H1 (cell line): ENCODE data around the gene CBR4. TPM values are rescaled to one million over a fixed set of nuclear protein-coding genes. Genes with fewer than 3 reads are reported as not detected.

Source experiments
- CTCF ChIA-PET: fragments of 300-600 bp; sonication (Branson Sonifier 250); formaldehyde crosslinking; loops from one replicate; lab custom pipeline; 2021; ENCODE audit not compliant: partially characterized antibody; lab: Charles Lee
- POLR2A ChIA-PET: fragments of 300-600 bp; sonication (Branson Sonifier 250); formaldehyde crosslinking; loops from one replicate; lab custom pipeline; 2021; ENCODE audit warnings: inconsistent platforms; ENCODE audit not compliant: partially characterized antibody; lab: Charles Lee
- DNase-seq, 2 experiments: peaks; one replicate each; pipeline versions ENCODE4 v3.0.0 to v3.0.0-alpha.2; 2010 to 2022; ENCODE audit warnings: low spot score in 2 of 2, low read depth in 1 of 2, mixed read lengths in 1 of 2
- FAIRE-seq: peaks from 2 replicates; lab custom pipeline; 2011; peaks lifted over from hg19 to GRCh38; lab: Jason Lieb, UNC
- H2AFZ ChIP-seq: 2 replicates; pipeline ENCODE4 v1.8.1; 2012; ENCODE audit warnings: low read length, inconsistent platforms
- H2AK5ac ChIP-seq: 2 replicates; pipeline ENCODE4 v1.6.1; 2013; ENCODE audit warnings: low read depth, low read length
- H2BK120ac ChIP-seq: replicated peaks from 2 replicates; pipeline ENCODE3; 2013; ENCODE audit warnings: low read depth, low read length, inconsistent platforms
- H2BK12ac ChIP-seq: 2 replicates; pipeline ENCODE4 v1.6.1; 2013; ENCODE audit warnings: low read depth, low read length
- H2BK15ac ChIP-seq: 2 replicates; pipeline ENCODE4 v1.6.1; 2013; ENCODE audit warnings: low read length
- H2BK20ac ChIP-seq: 2 replicates; pipeline ENCODE4 v1.6.1; 2013; ENCODE audit warnings: low read length
- H2BK5ac ChIP-seq: 2 replicates; pipeline ENCODE4 v1.6.1; 2013; ENCODE audit warnings: low read depth, low read length
- H3K14ac ChIP-seq: 2 replicates; pipeline ENCODE4 v1.6.1; 2013; ENCODE audit warnings: inconsistent platforms; ENCODE audit not compliant: insufficient read length
- H3K18ac ChIP-seq: 2 replicates; pipeline ENCODE4 v1.6.1; 2013; ENCODE audit warnings: low read length; ENCODE audit errors: extremely low read depth
- H3K23ac ChIP-seq: 2 replicates; pipeline ENCODE4 v1.6.1; 2013; ENCODE audit warnings: inconsistent platforms; ENCODE audit not compliant: insufficient read length
- H3K23me2 ChIP-seq: 2 replicates; pipeline ENCODE4 v1.6.1; 2013; ENCODE audit warnings: low read depth, low read length
- H3K27ac ChIP-seq: 2 replicates; pipeline ENCODE4 v1.6.1; 2011; ENCODE audit warnings: low read depth, low read length, inconsistent platforms
- H3K27me3 ChIP-seq, 4 experiments: replicated peaks in 1 of 4; 1 replicate in 1 of 4; 2 replicates in 3 of 4; pipeline versions ENCODE4 v1.6.1 to v1.8.1; 2011 to 2013; ENCODE audit warnings: low read length in 3 of 4, mild to moderate bottlenecking in 3 of 4, inconsistent platforms in 2 of 4, mixed read lengths in 2 of 4, moderate library complexity in 1 of 4; ENCODE audit not compliant: control insufficient read depth in 3 of 4, insufficient read depth in 3 of 4; ENCODE audit errors: extremely low read depth in 1 of 4
- H3K36me3 ChIP-seq, 4 experiments: 2 replicates each; pipeline versions ENCODE4 v1.6.1 to v1.8.1; 2011 to 2013; ENCODE audit warnings: mild to moderate bottlenecking in 4 of 4, low read length in 3 of 4, moderate library complexity in 2 of 4, control low read depth in 1 of 4, inconsistent platforms in 1 of 4; ENCODE audit not compliant: insufficient read depth in 4 of 4, control insufficient read depth in 2 of 4
- H3K4ac ChIP-seq: replicated peaks from 2 replicates; pipeline ENCODE3; 2013; ENCODE audit warnings: low read length, low read depth, mixed read lengths, inconsistent platforms; ENCODE audit not compliant: insufficient read length
- H3K4me1 ChIP-seq, 4 experiments: replicated peaks in 1 of 4; 1 replicate in 1 of 4; 2 replicates in 3 of 4; pipeline versions ENCODE4 v1.6.1 to v1.8.1; 2011 to 2013; ENCODE audit warnings: low read length in 3 of 4, inconsistent platforms in 2 of 4, mixed read lengths in 1 of 4; ENCODE audit not compliant: insufficient read depth in 4 of 4, control insufficient read depth in 3 of 4
- H3K4me2 ChIP-seq, 2 experiments: 2 replicates each; pipeline versions ENCODE4 v1.6.1 to v1.8.1; 2011 to 2013; ENCODE audit warnings: low read depth in 2 of 2, low read length in 2 of 2, control low read depth in 1 of 2, inconsistent platforms in 1 of 2, mild to moderate bottlenecking in 1 of 2; ENCODE audit not compliant: insufficient read depth in 1 of 2
- H3K4me3 ChIP-seq, 4 experiments: fragments of 200-600, 300-600 bp in 1 of 4; sonication (generic), shearing (Covaris generic), sonication (Bioruptor Twin) in 1 of 4; 2 replicates each; pipeline versions ENCODE4 v1.5.1 to v1.8.1; 2011 to 2016; ENCODE audit warnings: low read length in 4 of 4, low read depth in 3 of 4, control low read depth in 2 of 4, inconsistent platforms in 2 of 4, mild to moderate bottlenecking in 2 of 4, mixed read lengths in 1 of 4, moderate library complexity in 1 of 4; ENCODE audit not compliant: insufficient read depth in 2 of 4; ENCODE audit errors: extremely low read depth in 1 of 4
- H3K56ac ChIP-seq: replicated peaks from 2 replicates; pipeline ENCODE3; 2013; ENCODE audit warnings: low read depth, mild to moderate bottlenecking, mixed read lengths, low read length, inconsistent platforms; ENCODE audit not compliant: insufficient read length
- H3K79me1 ChIP-seq: 2 replicates; pipeline ENCODE4 v1.6.1; 2013; ENCODE audit warnings: low read depth, low read length, control low read depth
- H3K79me2 ChIP-seq, 2 experiments: 2 replicates each; pipeline versions ENCODE4 v1.6.1 to v1.8.1; 2012 to 2013; ENCODE audit warnings: low read length in 2 of 2, mild to moderate bottlenecking in 2 of 2, inconsistent platforms in 1 of 2; ENCODE audit not compliant: insufficient read depth in 2 of 2, control insufficient read depth in 1 of 2
- H3K9ac ChIP-seq, 4 experiments: replicated peaks in 1 of 4; 1 replicate in 1 of 4; 2 replicates in 3 of 4; pipeline versions ENCODE4 v1.6.1 to v1.8.1; 2011 to 2013; ENCODE audit warnings: low read depth in 3 of 4, low read length in 3 of 4, control low read depth in 2 of 4, mild to moderate bottlenecking in 2 of 4, moderate library complexity in 2 of 4, inconsistent platforms in 1 of 4; ENCODE audit errors: extremely low read depth in 1 of 4
- H3K9me3 ChIP-seq, 2 experiments: 2 replicates each; pipeline versions ENCODE4 v1.6.1 to v1.8.1; 2012 to 2013; ENCODE audit warnings: mild to moderate bottlenecking in 2 of 2, moderate library complexity in 2 of 2, control low read depth in 1 of 2, inconsistent platforms in 1 of 2, low read depth in 1 of 2, low read length in 1 of 2, mixed read lengths in 1 of 2; ENCODE audit not compliant: insufficient read depth in 2 of 2
- H4K20me1 ChIP-seq, 2 experiments: replicated peaks in 1 of 2; 2 replicates each; pipeline versions ENCODE3 to v1.8.1; 2011 to 2013; ENCODE audit warnings: inconsistent platforms in 2 of 2, low read length in 2 of 2, mild to moderate bottlenecking in 1 of 2; ENCODE audit not compliant: insufficient read depth in 2 of 2, control insufficient read depth in 1 of 2
- H4K5ac ChIP-seq: 2 replicates; pipeline ENCODE4 v1.6.1; 2013; ENCODE audit warnings: low read length, low read depth, mixed read lengths, inconsistent platforms; ENCODE audit not compliant: insufficient read length
- H4K8ac ChIP-seq: 2 replicates; pipeline ENCODE4 v1.8.0; 2013; ENCODE audit warnings: mild to moderate bottlenecking, moderate library complexity, low read length, inconsistent platforms; ENCODE audit not compliant: insufficient read depth; ENCODE audit errors: extremely low read depth
- H4K91ac ChIP-seq: replicated peaks from 2 replicates; pipeline ENCODE3; 2013; ENCODE audit warnings: low read length, mixed read lengths, inconsistent platforms; ENCODE audit not compliant: insufficient read length
- GABPA ChIP-seq: IDR thresholded peaks from 2 replicates; pipeline ENCODE4 v1.6.1; 2011; ENCODE audit warnings: mild to moderate bottlenecking, low read length, moderate library complexity, borderline replicate concordance; ENCODE audit not compliant: insufficient read depth
- KDM5A ChIP-seq: fragments of 200-600 bp; IDR thresholded peaks from 2 replicates; pipeline ENCODE4 v1.7.1; 2012; ENCODE audit warnings: mild to moderate bottlenecking, low read length, inconsistent platforms, mixed read lengths
- RAD21 ChIP-seq, 2 experiments: IDR thresholded peaks in 1 of 2; conservative IDR thresholded peaks in 1 of 2; 2 replicates each; pipeline ENCODE4 v1.6.1; 2011; ENCODE audit warnings: low read depth in 2 of 2, low read length in 2 of 2, improper control_type of control experiment in 1 of 2, inconsistent platforms in 1 of 2, mild to moderate bottlenecking in 1 of 2, moderate library complexity in 1 of 2
- RFX5 ChIP-seq: IDR thresholded peaks from 2 replicates; pipeline ENCODE4 v1.6.1; 2011; ENCODE audit warnings: low read depth, low read length, improper control_type of control experiment, borderline replicate concordance
- TAF7 ChIP-seq: optimal IDR thresholded peaks from 2 replicates; pipeline ENCODE3; 2011; ENCODE audit warnings: low read depth, mild to moderate bottlenecking, inconsistent platforms, low read length, moderate library complexity, borderline replicate concordance
- WGBS, 2 experiments: shearing (Covaris generic) in 1 of 2; methylation state at CpG; one replicate each; pipeline versions ENCODE4 v1.1.6 to v1.1.7; 2013 to 2015; ENCODE audit warnings: low lambda C conversion rate in 2 of 2, mixed read lengths in 2 of 2, inconsistent platforms in 1 of 2, low coverage in 1 of 2, missing lambda C conversion rate in 1 of 2; ENCODE audit not compliant: insufficient replicate concordance in 2 of 2, insufficient coverage in 1 of 2, insufficient read length in 1 of 2; ENCODE audit errors: extremely low coverage in 1 of 2, missing lambda C conversion rate in 1 of 2; 5-methylcytosine and 5-hydroxymethylcytosine counted together
- polyA plus RNA-seq, 7 experiments: library from polyadenylated mRNA; depleted of rRNA in 3 of 7; stranded (reverse) in 5 of 7; unstranded in 2 of 7; fragments of >200 nt in 5 of 7; fragments of 200-250 nt in 2 of 7; gene quantifications; 1 replicate in 5 of 7; 2 replicates in 1 of 7; 4 replicates in 1 of 7; pipeline versions ENCODE4 v1.2.1 to v1.2.3, GENCODE V29; 2011 to 2013; ENCODE audit warnings: missing spikeins in 2 of 7, mixed read lengths in 2 of 7
- total RNA-seq: library from RNA; stranded (reverse); fragmentation: NEBNext Ultra II Directional; extraction: Animal tissue kit (Norgen Biotek cat#: 25700); gene quantifications from 2 replicates; pipeline ENCODE4 v1.2.1, GENCODE V29; 2021
- TF ChIP-seq, protein P1 (sequence below): IDR thresholded peaks from 2 replicates; pipeline ENCODE4 v1.6.1; 2011; ENCODE audit warnings: low read length, improper control_type of control experiment

Gene CBR4
- total and polyA plus RNA-seq, 2 of the 8 experiments (the other 6 are each of a cell fraction or from before 2014, with no cell fraction given) = 8.6 to 29.5 TPM

DNA sequence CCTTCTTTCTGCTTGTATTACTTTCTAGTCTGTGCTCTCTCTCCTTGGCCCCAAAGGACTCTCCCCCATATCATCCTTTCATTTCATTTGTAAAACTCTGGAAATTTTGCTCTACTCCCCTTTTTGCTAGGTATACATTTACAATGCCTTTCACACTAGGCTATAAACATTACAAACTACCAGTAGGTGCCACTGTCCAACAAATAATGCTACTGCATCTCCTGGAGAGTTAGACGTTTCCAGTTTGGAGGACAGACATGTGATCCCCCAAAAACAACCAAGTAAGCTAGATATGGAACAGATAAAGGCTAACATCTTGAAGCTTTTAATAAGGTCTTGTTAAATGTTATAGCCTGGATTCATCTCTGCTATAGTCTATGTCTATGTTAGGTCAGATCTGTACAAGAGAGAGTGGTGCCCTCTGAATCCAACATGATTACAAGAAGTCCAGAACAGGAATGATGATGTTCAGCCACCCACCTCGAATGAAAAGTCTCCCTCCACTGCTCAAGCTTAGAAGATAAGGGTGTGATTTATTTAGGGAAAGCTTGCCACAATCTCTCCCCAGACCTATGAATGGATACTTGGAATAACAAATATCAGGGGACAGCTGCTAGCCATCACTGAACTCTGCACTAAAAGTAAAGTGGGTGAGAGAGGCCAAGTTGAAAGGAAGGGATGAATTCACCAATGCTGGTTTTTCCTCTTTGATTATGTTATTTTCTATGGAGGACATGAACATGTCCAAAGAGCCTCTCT lies 14.3 kb downstream of the CBR4 start:
- Histone ChIP-seq H3K18ac (no peak overlapping the region), H3K4me2 (no peak overlapping the region), H2BK5ac (no peak overlapping the region), H3K79me2 (no peaks in the 10 kb centered on the region; a peak in 1 of 4 replicates), H2BK15ac (no peak overlapping the region), H3K36me3 (peaks cover 0 to 47% (median 8%) of the 10 kb centered on the region in 4 experiments; a peak in 6 of 8 replicates), H4K20me1 (peaks cover 1 to 2% of the 10 kb centered on the region in 2 experiments), H3K4ac (no peak overlapping the region), H4K5ac (no peak overlapping the region), H2BK120ac (no peak overlapping the region), H3K23me2 (no peaks in the 10 kb centered on the region), H3K9me3 (no peaks in the 10 kb centered on the region), H3K27me3 (no peaks in the 10 kb centered on the region), H3K9ac (no peak overlapping the region), H2AFZ (no peak overlapping the region), H2AK5ac (no peak overlapping the region), H3K23ac (no peak overlapping the region), H3K56ac (no peak overlapping the region), H3K79me1 (peaks cover 2% of the 10 kb centered on the region; the same call in 1 of the 2 replicates), H3K4me1 (no peaks in the 10 kb centered on the region), H4K91ac (no peak overlapping the region), H4K8ac (no peak overlapping the region; the same call in 1 of the 2 replicates), H3K27ac (no peak overlapping the region), H3K4me3 (no peak overlapping the region), H2BK20ac (no peak overlapping the region), H2BK12ac (no peak overlapping the region), H3K14ac (no peak overlapping the region)
- ChIA-PET CTCF (interaction anchor here (0.7 to 1.3 kb wide), 8 partner anchors 10 to 571 kb away, joined by 3 to 5 read pairs (median 3); no protein-coding TSS in a partner anchor), POLR2A (no interaction called here)
- 87% methylated on average over 2 of the region's 2 CpGs; no CpG with 5 or more reads in 1 of the 2 experiments for WGBS, 2 experiments
- TF ChIP-seq RAD21 (IDR thresholded peaks at IDR 0.05 in 1 of 2, conservative IDR thresholded peaks at IDR 0.05 in 1 of 2; ENCODE audit: low read depth in 2 of 2, low read length in 2 of 2) (peak; percentile 32 to 39), KDM5A (no peak), GABPA (no peak), TAF7 (no peak), RFX5 (no peak)
- TF ChIP-seq, protein P1, sequence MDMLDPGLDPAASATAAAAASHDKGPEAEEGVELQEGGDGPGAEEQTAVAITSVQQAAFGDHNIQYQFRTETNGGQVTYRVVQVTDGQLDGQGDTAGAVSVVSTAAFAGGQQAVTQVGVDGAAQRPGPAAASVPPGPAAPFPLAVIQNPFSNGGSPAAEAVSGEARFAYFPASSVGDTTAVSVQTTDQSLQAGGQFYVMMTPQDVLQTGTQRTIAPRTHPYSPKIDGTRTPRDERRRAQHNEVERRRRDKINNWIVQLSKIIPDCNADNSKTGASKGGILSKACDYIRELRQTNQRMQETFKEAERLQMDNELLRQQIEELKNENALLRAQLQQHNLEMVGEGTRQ = no peak
- DNase-seq (no peak), FAIRE-seq (no peak)
